Karpas-422 (cell line): ENCODE data around the gene FAM43A. TPM values are rescaled to one million over a fixed set of nuclear protein-coding genes. Genes with fewer than 3 reads are reported as not detected.

Experiments
- DNase-seq: peaks from one replicate; pipeline ENCODE4 v3.0.0-alpha.2; 2015
- H2AFZ ChIP-seq: fragments of 200-600 bp; sonication (generic); 2 replicates; pipeline ENCODE4 v1.6.1; 2014; ENCODE audit warnings: antibody characterized with exemption, low read length, mixed read lengths
- H3K27ac ChIP-seq: fragments of 200-600 bp; sonication (generic); 2 replicates; pipeline ENCODE4 v1.5.1; 2014; ENCODE audit warnings: mild to moderate bottlenecking, low read length, moderate library complexity
- H3K27me3 ChIP-seq: fragments of 200-600 bp; sonication (generic); 2 replicates; pipeline ENCODE4 v1.6.1; 2014; ENCODE audit warnings: low read length, mixed read lengths
- H3K36me3 ChIP-seq: fragments of 200-600 bp; sonication (generic); 2 replicates; pipeline ENCODE4 v1.6.1; 2014; ENCODE audit warnings: low read length, mixed read lengths; ENCODE audit not compliant: insufficient read depth
- H3K4me1 ChIP-seq: fragments of 200-600 bp; sonication (generic); 2 replicates; pipeline ENCODE4 v1.6.1; 2014; ENCODE audit warnings: mild to moderate bottlenecking, low read length, mixed read lengths
- H3K4me2 ChIP-seq: fragments of 200-600 bp; sonication (generic); 2 replicates; pipeline ENCODE4 v1.6.1; 2014; ENCODE audit warnings: low read length, low read depth, mild to moderate bottlenecking; ENCODE audit not compliant: poor library complexity, severe bottlenecking
- H3K4me3 ChIP-seq: fragments of 200-600 bp; sonication (generic); 2 replicates; pipeline ENCODE4 v1.5.1; 2014; ENCODE audit warnings: mild to moderate bottlenecking, antibody characterized with exemption, low read length, mixed read lengths
- H3K79me2 ChIP-seq: fragments of 200-600 bp; sonication (generic); 2 replicates; pipeline ENCODE4 v1.6.1; 2014; ENCODE audit warnings: mild to moderate bottlenecking, low read length, mixed read lengths
- H3K9ac ChIP-seq: fragments of 200-600 bp; sonication (generic); 2 replicates; pipeline ENCODE4 v1.6.0; 2014; ENCODE audit warnings: low read length
- H3K9me2 ChIP-seq: fragments of 200-600 bp; sonication (generic), shearing (Covaris generic); replicated peaks from 2 replicates; pipeline ENCODE4 v1.6.0; 2014; ENCODE audit warnings: mild to moderate bottlenecking, low read length, moderate library complexity; ENCODE audit not compliant: insufficient read depth
- H3K9me3 ChIP-seq: fragments of 300-700, 200-600 bp; sonication (generic); 2 replicates; pipeline ENCODE4 v1.6.1; 2014; ENCODE audit warnings: low read length, mixed read lengths
- H4K20me1 ChIP-seq: fragments of 200-600 bp; sonication (generic); 2 replicates; pipeline ENCODE4 v1.6.1; 2014; ENCODE audit warnings: mild to moderate bottlenecking, antibody characterized with exemption, low read length, low read depth; ENCODE audit not compliant: insufficient read depth
- total RNA-seq: library from RNA; depleted of rRNA; stranded (reverse); fragments of >200 nt; shearing (Covaris generic); gene quantifications from 2 replicates; pipeline ENCODE4 v1.2.3, GENCODE V29; 2014; ENCODE audit warnings: low replicate concordance

The FAM43A gene
- total RNA-seq, 1 experiment from 2014 or later, result 80.7 TPM

DNA sequence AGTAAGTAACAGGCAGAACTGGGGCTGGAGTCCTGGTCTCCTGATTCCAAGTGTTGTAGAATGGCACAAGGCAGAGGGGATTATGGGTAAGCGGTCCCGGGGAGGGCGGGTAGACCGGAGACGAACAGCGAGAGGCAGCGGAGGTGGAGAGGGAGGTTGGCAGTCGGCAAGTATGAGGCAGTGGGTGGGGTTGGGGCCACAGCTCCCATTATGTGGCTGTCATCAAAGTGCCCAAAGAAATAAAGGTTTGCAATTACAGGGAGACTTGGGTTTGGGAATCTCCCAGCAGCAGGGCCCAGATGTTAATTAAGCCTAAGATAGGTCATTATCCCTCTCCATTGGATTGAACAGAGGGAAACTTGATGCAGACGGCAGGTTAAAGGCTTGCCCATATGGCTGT is 16.9 kb downstream of the FAM43A start:
- H3K4me1 ChIP-seq, result peaks cover 10% of the 10 kb centered on the region
- DNase-seq, result no peak
- H3K9ac ChIP-seq, result no peak overlapping the region
- H3K9me2 ChIP-seq, result no peaks in the 10 kb centered on the region
- H3K4me3 ChIP-seq, result no peak overlapping the region
- no peaks in the 10 kb centered on the region for H3K79me2 ChIP-seq
- H4K20me1 ChIP-seq, result no peaks in the 10 kb centered on the region
- no peaks in the 10 kb centered on the region; the same call in 1 of the 2 replicates for H3K36me3 ChIP-seq
- H3K9me3 ChIP-seq, result peaks cover 11% of the 10 kb centered on the region
- no peak overlapping the region for H3K27ac ChIP-seq
- H2AFZ ChIP-seq, result no peak overlapping the region
- peaks cover 2% of the 10 kb centered on the region; the same call in 1 of the 2 replicates for H3K27me3 ChIP-seq
- peak overlapping the region; percentile 24 for H3K4me2 ChIP-seq

DNA sequence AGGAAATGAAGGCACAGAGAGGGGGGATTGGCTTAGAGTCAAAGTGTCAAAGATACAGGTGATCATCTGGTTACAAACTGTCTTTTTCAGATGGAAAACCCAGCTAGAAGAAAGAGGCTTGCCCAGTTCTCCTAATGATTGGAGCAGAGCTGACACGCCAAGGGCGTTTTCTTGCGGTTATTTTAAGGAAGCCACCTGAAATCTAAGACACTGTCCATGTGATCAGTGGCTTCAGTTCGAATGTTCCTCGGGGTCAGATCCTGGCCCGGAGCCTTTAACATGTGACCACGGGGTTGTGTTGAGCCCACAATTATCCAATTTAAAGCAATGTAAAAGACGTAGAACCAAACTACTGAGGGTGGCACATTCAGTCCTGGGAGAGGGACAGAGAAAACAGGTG is 19.5 kb downstream of the FAM43A start:
- H4K20me1 ChIP-seq, result no peaks in the 10 kb centered on the region
- no peak overlapping the region for H2AFZ ChIP-seq
- H3K79me2 ChIP-seq, result no peaks in the 10 kb centered on the region
- H3K4me2 ChIP-seq, result no peak overlapping the region
- no peak overlapping the region for H3K9ac ChIP-seq
- H3K4me3 ChIP-seq, result no peak overlapping the region
- DNase-seq, result no peak
- H3K9me3 ChIP-seq, result no peaks in the 10 kb centered on the region
- no peaks in the 10 kb centered on the region for H3K9me2 ChIP-seq
- H3K27ac ChIP-seq, result no peak overlapping the region
- no peaks in the 10 kb centered on the region for H3K27me3 ChIP-seq
- peaks cover 18% of the 10 kb centered on the region for H3K4me1 ChIP-seq
- H3K36me3 ChIP-seq, result no peaks in the 10 kb centered on the region

DNA sequence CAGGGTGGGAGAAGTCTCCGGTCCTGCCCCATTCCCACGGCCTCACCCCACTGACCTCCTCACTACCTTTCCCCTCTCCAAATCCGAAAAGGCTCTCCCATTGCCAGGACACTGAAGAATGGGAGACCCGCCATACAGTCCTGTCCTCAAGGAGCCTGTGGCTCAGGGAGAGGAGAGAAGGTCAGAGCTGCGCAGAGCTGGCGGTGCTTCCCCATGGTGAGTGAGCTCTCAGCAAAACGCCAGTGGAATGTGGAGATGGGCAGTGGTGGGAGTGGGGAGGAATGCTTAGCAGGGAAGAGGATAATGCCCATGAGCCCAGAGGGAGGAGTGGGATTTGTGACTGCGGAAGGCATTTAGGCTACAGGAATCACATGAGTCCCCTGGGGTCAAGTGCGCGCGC is 20.1 kb downstream of the FAM43A start:
- H3K4me1 ChIP-seq, result peaks cover 18% of the 10 kb centered on the region
- no peaks in the 10 kb centered on the region for H3K36me3 ChIP-seq
- no peaks in the 10 kb centered on the region for H3K27me3 ChIP-seq
- DNase-seq, result no peak
- H3K4me3 ChIP-seq, result no peak overlapping the region
- H3K4me2 ChIP-seq, result no peak overlapping the region
- H3K27ac ChIP-seq, result no peak overlapping the region
- no peaks in the 10 kb centered on the region for H3K79me2 ChIP-seq
- H3K9me2 ChIP-seq, result no peaks in the 10 kb centered on the region
- H3K9ac ChIP-seq, result no peak overlapping the region
- no peak overlapping the region for H2AFZ ChIP-seq
- H4K20me1 ChIP-seq, result no peaks in the 10 kb centered on the region
- H3K9me3 ChIP-seq, result no peaks in the 10 kb centered on the region

- no peak overlapping the region for H3K27ac ChIP-seq
- no peak overlapping the region for H2AFZ ChIP-seq
- no peaks in the 10 kb centered on the region for H3K9me3 ChIP-seq
- H3K36me3 ChIP-seq, result no peaks in the 10 kb centered on the region
- no peaks in the 10 kb centered on the region for H3K79me2 ChIP-seq
- no peak overlapping the region for H3K9ac ChIP-seq
- no peak overlapping the region for H3K4me3 ChIP-seq
- DNase-seq, result no peak
- H3K4me2 ChIP-seq, result no peak overlapping the region
- no peaks in the 10 kb centered on the region for H3K27me3 ChIP-seq
- no peaks in the 10 kb centered on the region for H4K20me1 ChIP-seq
- no peaks in the 10 kb centered on the region for H3K9me2 ChIP-seq
- peaks cover 16% of the 10 kb centered on the region for H3K4me1 ChIP-seq
Measured at GRCh38 chr3:194707147-194707540, 21.5 kb downstream of the FAM43A start.

DNA sequence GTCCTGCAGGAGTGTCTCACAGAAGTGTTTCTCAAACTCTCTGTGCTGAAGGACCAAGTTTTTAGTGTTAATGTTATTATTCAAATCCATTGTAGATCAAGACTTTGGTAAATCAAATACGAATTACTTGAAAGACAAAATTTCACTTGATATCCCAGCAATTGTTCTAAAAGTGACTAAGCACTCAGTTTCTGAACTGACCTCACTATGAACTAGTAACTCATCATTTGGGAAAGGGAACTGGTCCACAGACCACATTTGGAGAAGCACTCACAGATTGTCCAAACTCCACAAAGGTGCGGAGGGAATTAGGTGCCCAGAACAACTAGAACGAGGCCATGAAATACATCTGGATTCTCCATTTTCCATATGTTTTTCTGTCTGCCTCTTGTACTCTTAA is 25.6 kb downstream of the FAM43A start:
- Histone ChIP-seq H3K4me1 (peaks cover 8% of the 10 kb centered on the region), H3K4me2 (no peak overlapping the region), H3K9me3 (no peaks in the 10 kb centered on the region)

DNA sequence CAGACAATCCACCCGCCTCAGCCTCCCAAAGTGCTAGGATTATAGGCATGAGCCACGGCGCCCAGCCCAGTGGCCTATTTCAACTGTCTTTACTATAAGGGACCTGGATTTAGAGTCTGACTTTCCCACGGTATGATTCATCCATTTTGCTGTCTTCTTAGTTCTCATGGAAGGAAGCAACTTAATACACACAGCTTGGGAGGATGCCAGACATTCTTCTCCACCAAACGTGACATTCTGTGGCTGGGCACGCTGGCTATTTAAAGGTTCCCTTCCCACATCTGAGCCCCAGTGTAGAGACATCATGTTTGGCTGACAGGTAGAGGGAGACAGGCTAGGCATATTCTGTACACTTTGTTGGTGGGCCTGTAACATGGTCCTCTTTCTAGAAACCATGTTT is 26.2 kb downstream of the FAM43A start:
- DNase-seq, result no peak
- Histone ChIP-seq H3K27ac (no peak overlapping the region), H4K20me1 (no peaks in the 10 kb centered on the region), H3K4me3 (no peak overlapping the region), H3K79me2 (no peaks in the 10 kb centered on the region), H3K4me2 (no peak overlapping the region), H3K9me3 (no peaks in the 10 kb centered on the region), H3K27me3 (no peaks in the 10 kb centered on the region), H3K9me2 (no peaks in the 10 kb centered on the region), H3K9ac (no peak overlapping the region), H2AFZ (no peak overlapping the region), H3K4me1 (peaks cover 8% of the 10 kb centered on the region), H3K36me3 (no peaks in the 10 kb centered on the region)

More for the DNA sequence above, 25.6 kb downstream of the FAM43A start:
- H3K9ac ChIP-seq, result no peak overlapping the region
- no peak overlapping the region for H2AFZ ChIP-seq
- H3K27me3 ChIP-seq, result no peaks in the 10 kb centered on the region
- H3K9me2 ChIP-seq, result no peaks in the 10 kb centered on the region
- H3K79me2 ChIP-seq, result no peaks in the 10 kb centered on the region
- no peak overlapping the region for H3K4me3 ChIP-seq
- no peak for DNase-seq
- H3K27ac ChIP-seq, result no peak overlapping the region
- H4K20me1 ChIP-seq, result no peaks in the 10 kb centered on the region
- no peaks in the 10 kb centered on the region for H3K36me3 ChIP-seq

DNA sequence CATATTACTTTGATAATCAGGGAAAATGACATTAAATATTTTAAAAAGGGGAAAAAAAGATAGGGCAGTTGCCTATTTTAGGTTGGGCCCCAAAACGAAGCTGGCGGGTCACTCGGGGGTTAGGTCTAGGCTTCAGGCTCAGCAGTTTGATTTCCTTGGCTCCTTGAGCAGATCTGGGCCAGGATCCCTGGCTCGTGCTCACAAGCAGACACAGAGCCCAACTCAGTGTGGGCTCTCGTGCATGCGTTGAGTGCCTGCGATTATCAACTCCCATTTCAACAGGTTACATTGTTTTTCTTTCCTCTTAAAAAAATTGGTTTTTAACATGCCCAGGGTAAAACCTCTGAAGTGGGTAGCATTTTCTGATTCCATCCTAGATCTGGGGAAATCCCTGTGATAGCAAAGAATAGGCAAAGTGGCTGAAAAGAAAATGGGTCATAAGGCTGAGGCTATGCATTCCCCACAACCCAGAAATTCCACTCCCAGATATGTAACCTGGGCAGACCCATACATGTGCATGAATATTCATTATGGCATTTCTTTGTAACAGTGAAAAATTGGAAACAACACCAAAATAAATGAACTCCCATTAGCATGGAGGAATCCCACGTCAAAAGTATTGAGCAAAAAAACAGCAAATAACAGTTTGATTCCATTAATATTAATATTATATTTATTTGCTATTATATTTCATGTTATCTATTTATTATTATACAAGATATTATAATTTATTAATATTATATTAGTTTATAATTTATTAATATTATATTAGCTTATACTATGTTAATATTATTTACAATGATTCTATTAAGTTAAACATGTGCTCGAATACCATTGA is 27.8 kb downstream of the FAM43A start:
- Histone ChIP-seq H3K79me2 (no peaks in the 10 kb centered on the region), H3K4me3 (no peak overlapping the region), H3K4me2 (no peak overlapping the region), H3K9ac (no peak overlapping the region), H3K4me1 (peaks cover 8% of the 10 kb centered on the region), H3K9me3 (no peaks in the 10 kb centered on the region), H2AFZ (no peak overlapping the region), H3K9me2 (no peaks in the 10 kb centered on the region), H4K20me1 (no peaks in the 10 kb centered on the region), H3K27me3 (no peaks in the 10 kb centered on the region), H3K27ac (no peak overlapping the region), H3K36me3 (no peaks in the 10 kb centered on the region)
- DNase-seq, result no peak

- no peaks in the 10 kb centered on the region for H3K9me2 ChIP-seq
- H3K27me3 ChIP-seq, result no peaks in the 10 kb centered on the region
- H3K79me2 ChIP-seq, result no peaks in the 10 kb centered on the region
Measured at GRCh38 chr3:194714137-194714455, 28.4 kb downstream of the FAM43A start.

More at GRCh38 chr3:194714137-194714455, 28.4 kb downstream of the FAM43A start:
- H3K36me3 ChIP-seq, result no peaks in the 10 kb centered on the region
- no peak overlapping the region for H2AFZ ChIP-seq
- peaks cover 4% of the 10 kb centered on the region for H3K4me1 ChIP-seq
- no peak for DNase-seq
- no peak overlapping the region for H3K27ac ChIP-seq
- no peaks in the 10 kb centered on the region for H3K9me3 ChIP-seq
- no peaks in the 10 kb centered on the region for H4K20me1 ChIP-seq
- H3K4me2 ChIP-seq, result no peak overlapping the region
- no peak overlapping the region for H3K4me3 ChIP-seq
- no peak overlapping the region for H3K9ac ChIP-seq
